ENCODE data around the gene MEIS2. TPM values are rescaled to one million over a fixed set of nuclear protein-coding genes. Genes with fewer than 3 reads are reported as not detected.

MEIS2 gene
- total and polyA plus RNA-seq, 2 of the 13 experiments (the other 11 are each of a cell fraction or from before 2014, with no cell fraction given), result 10.7 to 12.4 TPM

GRCh38 chr15:36959746-36960145 is 140.6 kb downstream of the MEIS2 start:
- CTCF ChIA-PET (ENCODE audit: low intra/inter-chr PET ratio, low total read pairs), result no interaction called here
- intact Hi-C loops (cut with micrococcal nuclease; ENCODE audit: unreplicated experiment), result no loop called here
- TF ChIP-seq ZNF251 (CRISPR knock-in tag; IDR thresholded peaks at IDR 0.05), result no peak
- no peak for TF ChIP-seq KAT7 (CRISPR knock-in tag; IDR thresholded peaks at IDR 0.05; ENCODE audit: borderline replicate concordance)
- no peak for TF ChIP-seq ZNF292 (CRISPR knock-in tag; IDR thresholded peaks at IDR 0.05; ENCODE audit: borderline replicate concordance, low read depth)
- no peak for TF ChIP-seq ZBTB20 (CRISPR knock-in tag; IDR thresholded peaks at IDR 0.05; ENCODE audit: borderline replicate concordance, low read depth)
- no peak for TF ChIP-seq KDM5B (CRISPR knock-in tag; IDR thresholded peaks at IDR 0.05; ENCODE audit: borderline replicate concordance)
- TF ChIP-seq DNMT1 (CRISPR knock-in tag; IDR thresholded peaks at IDR 0.05), result no peak
- TF ChIP-seq HDAC1 (CRISPR knock-in tag; IDR thresholded peaks at IDR 0.05), result no peak
- TF ChIP-seq NRL (CRISPR knock-in tag; IDR thresholded peaks at IDR 0.05; ENCODE audit: borderline replicate concordance), result no peak
- no peak for TF ChIP-seq CEBPZ (IDR thresholded peaks at IDR 0.05; ENCODE audit: low read length)
- no peak for TF ChIP-seq KLF13 (CRISPR knock-in tag; IDR thresholded peaks at IDR 0.05)
- no peak for TF ChIP-seq HNF1A (IDR thresholded peaks at IDR 0.05; ENCODE audit: low read depth)
- TF ChIP-seq HNF1A (CRISPR knock-in tag; IDR thresholded peaks at IDR 0.05; ENCODE audit: borderline replicate concordance), result no peak
- no peak for TF ChIP-seq EEA1 (CRISPR knock-in tag; IDR thresholded peaks at IDR 0.05; ENCODE audit: borderline replicate concordance)
- no peak for TF ChIP-seq STAT6 (CRISPR knock-in tag; IDR thresholded peaks at IDR 0.05; ENCODE audit: borderline replicate concordance)

More at GRCh38 chr15:36959746-36960145, 140.6 kb downstream of the MEIS2 start:
- Histone ChIP-seq H2AFZ (ENCODE audit: low read length) (no peak overlapping the region), H3K4me2 (ENCODE audit: low read depth, low read length) (no peak overlapping the region), H3K27ac (ENCODE audit: extremely low read length, insufficient read depth, low read length) (no peak overlapping the region), H3K9me3 (ENCODE audit: low read length) (no peaks in the 10 kb centered on the region), H3K4me3 (replicated peaks in 1 of 3; ENCODE audit: insufficient read depth in 1 of 3, low read depth in 2 of 3, low read length in 3 of 3) (no peak overlapping the region), H3K36me3 (replicated peaks in 1 of 2; ENCODE audit: control insufficient read depth in 1 of 2, insufficient read depth in 2 of 2, low read length in 2 of 2) (no peaks in the 10 kb centered on the region), H3K27me3 (ENCODE audit: control insufficient read depth in 1 of 2, insufficient read depth in 2 of 2, low read length in 2 of 2) (no peaks in the 10 kb centered on the region), H4K20me1 (ENCODE audit: insufficient read depth, low read length) (no peaks in the 10 kb centered on the region), H3K79me2 (ENCODE audit: insufficient read depth, low read length) (no peaks in the 10 kb centered on the region), H3K4me1 (ENCODE audit: insufficient read depth, low read length) (no peaks in the 10 kb centered on the region), H3K9ac (ENCODE audit: insufficient read depth, low read depth, low read length) (no peak overlapping the region)
- no peak for FAIRE-seq
- ATAC-seq, result no peak
- DNase-seq (ENCODE audit: low spot score), result no peak
- BruUV-seq (replicated peaks), result no TSS peak
- POLR2A ChIA-PET, result no interaction called here
- in situ Hi-C loops (cut with HindIII; ENCODE audit: extremely low pct_ligation_motif_present, low pct_unique_long_range_greater_than_20kb), result no loop called here

Measured in HepG2 (cell line).